SK-MEL-5 (cell line): Measurements from ENCODE around the gene CAPRIN2. TPM values are rescaled to one million over a fixed set of nuclear protein-coding genes. Genes with fewer than 3 reads are reported as not detected.

ENCODE experiments used
- DNase-seq: peaks from one replicate; pipeline ENCODE4 v3.0.0-alpha.2; 2016; ENCODE audit warnings: low read depth, low spot score
- in situ Hi-C: cut with HindIII; loops from 2 replicates; pipeline ENCODE4 v1.10.0; 2016; ENCODE audit warnings: low sequenced_read_pairs, high pct_unique_total_duplicates, low pct_unique_long_range_greater_than_20kb
- total RNA-seq: library from RNA; depleted of rRNA; stranded (reverse); fragments of >200 nt; shearing (Covaris generic); gene quantifications from 2 replicates; pipeline ENCODE4 v1.2.3, GENCODE V29; 2014

Gene CAPRIN2
- total RNA-seq, 1 experiment from 2014 or later: 22.2 TPM

DNA sequence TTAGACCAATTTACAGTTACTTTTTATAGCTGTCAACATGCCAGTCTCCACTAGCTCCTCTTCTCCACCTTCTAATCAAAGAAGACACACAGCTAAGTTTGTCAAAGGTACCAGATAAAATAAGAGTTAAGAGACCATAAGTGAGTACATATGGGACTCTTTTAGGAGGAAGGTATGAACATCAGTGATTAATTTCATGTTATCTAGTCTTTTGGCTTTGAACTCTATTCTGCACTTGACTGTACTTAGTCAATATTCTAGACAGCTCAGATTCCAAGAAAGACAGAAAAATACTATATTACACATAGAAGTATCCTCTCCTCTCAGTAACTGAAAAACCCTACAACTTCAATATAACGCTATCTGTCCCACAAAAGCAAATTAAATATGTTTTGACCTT lies 28.1 kb downstream of the CAPRIN2 start:
- in situ Hi-C loops: no loop called here

DNA sequence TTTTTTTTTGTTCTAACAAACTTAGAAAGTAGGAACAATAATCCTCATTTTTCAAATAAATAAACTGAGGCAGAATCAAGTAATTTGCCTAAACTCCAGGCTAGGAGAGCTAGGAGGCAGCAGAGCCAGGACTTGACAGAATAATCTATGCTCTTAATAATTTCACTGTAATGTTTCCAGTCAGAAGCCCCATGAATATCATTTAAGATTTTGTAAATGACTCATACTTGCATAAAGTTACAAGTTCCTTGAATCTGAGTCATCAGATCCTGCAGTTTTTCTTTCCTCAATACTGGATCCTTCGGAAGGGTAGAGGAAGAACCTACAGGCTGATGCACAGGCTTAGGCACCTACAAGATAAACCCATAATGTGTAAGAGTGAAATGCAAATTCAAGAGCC lies 29.0 kb downstream of the CAPRIN2 start:
- in situ Hi-C loops: no loop called here
- DNase-seq: no peak

More for the DNA sequence above, 28.1 kb downstream of the CAPRIN2 start:
- no peak for DNase-seq

DNA sequence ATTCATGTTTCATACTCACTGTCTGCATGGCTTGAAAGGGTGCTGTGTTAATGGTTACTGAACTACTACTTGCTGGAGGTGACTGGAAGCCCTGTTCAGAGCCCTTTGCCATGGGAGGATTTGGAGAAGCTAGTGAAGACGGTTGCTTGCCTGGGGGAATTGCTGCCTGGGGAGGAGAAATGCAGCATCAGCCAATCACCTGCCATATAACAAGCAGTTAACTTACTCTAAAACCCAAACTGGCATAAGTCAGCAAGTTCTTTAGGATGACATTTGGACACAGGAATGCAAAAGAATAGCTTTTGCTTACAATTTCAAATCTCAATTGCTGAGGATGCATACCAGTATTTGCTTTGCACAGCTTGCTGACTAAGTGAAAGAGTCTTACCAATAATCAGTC lies 35.7 kb downstream of the CAPRIN2 start:
- in situ Hi-C loops: no loop called here
- no peak for DNase-seq

DNA sequence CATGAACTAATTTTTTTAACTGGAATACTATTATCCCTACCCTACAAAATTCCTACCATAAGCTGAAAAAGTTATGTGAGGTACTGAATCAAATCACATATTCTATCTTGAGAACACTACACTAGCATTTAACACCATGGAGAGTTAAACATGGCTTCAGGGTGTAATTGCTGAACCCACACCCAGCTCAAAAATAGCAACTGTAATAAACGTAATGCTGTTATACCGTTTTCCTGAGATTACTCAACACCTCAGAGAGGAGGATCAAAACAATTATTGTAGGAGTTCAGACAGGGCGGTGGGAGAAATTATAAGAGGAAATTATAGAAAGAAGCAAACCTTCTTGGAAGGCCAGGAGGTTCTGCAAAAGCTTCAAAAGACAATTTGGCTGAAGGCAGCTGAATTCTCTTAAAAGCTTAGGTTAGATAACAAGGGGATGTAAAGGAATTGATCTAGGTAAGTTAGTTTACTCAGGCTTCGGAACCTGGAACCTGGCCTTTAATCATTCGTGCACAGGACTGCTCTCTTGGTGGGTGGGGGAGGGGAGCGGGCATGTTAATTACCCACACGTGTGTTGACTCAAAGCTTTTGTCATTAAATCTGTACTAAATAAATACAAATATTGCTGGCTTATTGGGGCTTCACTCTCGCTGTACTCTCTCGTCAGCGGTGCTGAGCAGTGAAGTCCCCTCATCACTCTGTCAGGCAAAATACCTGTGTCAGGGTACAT lies 47.0 kb downstream of the CAPRIN2 start:
- DNase-seq: no peak
- in situ Hi-C loops: no loop called here

DNA sequence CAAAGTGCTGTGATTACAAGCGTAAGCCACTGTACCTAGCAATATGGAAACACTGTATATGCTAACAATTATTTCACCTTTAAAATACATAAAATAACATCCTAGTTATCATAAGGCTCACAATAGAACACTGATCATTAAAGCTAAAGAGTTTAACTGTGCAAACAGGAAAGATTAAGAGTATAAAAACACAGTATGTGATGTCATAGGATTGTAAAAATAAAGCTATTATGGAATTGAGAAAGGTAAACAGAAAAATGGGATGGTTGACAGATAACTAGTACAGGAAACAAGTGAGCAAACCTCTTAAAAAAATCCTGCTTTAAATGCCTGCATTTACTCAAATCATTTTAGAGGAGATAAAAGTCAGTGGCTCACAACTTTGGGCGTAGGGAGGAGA lies 48.3 kb downstream of the CAPRIN2 start:
- no peak for DNase-seq
- in situ Hi-C loops: no loop called here

DNA sequence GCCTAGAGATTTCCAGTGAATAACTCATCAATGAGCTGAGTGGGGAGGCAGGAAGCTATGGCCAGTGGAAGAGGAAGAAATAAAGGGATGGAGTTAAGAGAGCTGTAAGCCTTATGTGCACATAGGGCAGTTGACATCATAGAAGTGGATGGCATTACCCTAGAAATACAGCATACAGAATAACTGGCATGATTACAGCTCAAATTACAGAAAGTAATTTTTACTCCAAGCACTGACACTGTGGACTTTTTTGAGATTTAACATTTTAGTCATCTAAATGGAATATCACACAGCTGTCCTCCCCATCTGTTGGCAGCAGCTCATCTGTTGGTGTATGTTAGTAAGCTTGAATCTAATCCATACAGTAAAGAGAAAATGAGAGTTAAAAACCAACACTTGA lies 53.7 kb downstream of the CAPRIN2 start:
- in situ Hi-C loops: no loop called here
- no peak for DNase-seq

DNA sequence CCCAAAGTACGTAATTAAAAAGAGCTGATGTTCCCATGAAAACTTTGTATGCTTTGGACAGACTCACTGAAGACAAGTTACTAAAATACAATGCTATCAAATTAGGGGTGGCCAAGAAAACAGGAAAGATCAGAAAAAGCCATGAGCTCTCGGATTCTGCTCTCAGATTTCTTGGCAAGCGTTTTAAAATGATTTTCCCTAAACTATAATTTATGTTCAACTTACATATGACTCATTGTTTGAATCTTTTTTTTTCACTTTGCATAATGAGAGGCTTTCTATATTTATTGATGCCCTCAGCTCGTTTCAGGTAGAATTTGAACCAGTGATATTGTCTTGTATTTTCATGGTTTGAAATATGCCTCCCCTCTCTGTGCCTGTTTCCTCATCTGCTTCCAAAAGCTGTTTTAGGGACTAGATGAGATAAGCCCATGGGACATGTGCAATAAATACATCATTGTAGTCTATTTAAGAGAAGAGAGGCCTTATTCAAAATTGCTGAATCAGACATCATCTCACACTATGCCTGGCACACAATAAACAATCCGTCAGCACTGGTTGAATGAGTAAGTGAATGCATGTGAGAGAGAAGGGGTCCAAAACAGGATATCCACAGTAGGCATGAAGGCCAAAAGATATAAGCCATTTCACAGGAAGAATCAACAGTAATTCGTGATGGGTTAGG lies 54.4 kb downstream of the CAPRIN2 start:
- in situ Hi-C loops: no loop called here

DNA sequence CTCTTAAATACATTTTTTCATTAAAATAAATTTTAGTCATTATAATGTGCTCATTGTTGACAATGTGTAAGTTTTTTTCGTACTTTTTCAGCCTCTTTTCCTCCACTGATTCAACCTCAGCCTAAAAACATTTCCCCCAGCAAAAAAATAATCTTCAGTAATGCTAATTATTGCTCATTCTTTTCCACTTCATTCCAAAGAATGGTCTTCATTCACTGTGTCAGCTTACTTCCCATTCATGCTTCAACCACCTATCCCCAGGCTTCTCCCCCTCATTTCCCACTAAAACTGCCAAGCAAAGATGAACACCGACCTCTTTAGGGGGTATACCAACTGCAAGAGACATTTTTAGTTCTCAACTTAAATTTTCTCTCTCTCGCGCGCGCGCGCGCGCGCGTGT lies 56.4 kb downstream of the CAPRIN2 start:
- in situ Hi-C loops: no loop called here
- DNase-seq: no peak

More for the DNA sequence above, 54.4 kb downstream of the CAPRIN2 start:
- peak; percentile 99 for DNase-seq

DNA sequence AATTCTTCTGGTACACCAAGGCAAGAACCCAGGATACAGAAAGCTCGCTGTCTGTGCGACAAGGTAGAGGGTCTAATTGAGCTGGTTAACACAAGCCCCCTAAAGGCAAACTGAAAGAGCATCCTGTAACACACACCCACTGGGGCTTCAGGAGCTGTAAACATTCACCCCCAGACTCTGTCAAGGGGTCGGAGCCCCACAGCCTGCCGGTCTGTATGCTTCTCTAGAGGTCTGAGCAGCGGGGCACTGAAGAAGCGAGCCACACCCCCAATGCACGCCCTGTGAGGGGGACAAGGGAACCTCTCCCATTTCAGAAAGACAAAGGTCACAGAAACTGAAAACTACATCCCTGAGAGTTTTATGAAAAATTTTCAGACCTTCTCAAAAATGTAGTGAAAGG lies 57.8 kb downstream of the CAPRIN2 start:
- DNase-seq: no peak
- in situ Hi-C loops: no loop called here

DNA sequence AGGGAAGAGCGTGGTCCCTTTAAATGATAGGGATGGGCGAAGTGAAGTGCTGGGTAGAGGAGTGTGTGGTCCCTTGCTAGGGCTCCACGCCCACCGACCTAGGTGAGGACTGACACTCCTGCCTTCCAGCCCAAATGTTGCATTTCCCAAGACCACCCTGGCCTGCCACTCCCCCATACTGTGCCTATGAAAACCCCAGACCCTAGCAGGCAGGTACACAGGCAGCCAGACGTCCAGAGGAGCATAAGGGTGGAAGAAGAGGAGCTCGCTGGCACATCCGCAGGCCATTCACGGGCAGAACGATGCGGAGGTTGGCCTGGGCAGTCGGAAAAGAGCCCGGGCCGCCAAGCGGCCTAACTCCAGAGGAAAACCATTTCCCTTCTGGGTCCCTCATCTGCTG lies 58.3 kb downstream of the CAPRIN2 start:
- no peak for DNase-seq
- in situ Hi-C loops: no loop called here

DNA sequence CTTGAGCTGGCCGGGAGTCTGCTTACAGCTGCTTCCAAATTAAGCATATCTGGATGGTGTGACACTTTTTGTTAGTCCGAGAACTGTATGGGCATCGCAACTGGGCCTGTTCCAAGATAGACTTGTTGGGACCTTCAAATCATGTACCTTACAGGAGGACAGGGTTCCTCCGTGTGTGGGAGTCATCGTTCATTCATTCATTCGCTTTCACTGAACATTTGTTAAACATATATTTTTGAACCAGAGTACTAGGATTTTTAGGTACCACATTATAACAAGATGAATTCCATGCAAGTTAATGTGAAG lies 58.7 kb downstream of the CAPRIN2 start:
- no peak for DNase-seq

DNA sequence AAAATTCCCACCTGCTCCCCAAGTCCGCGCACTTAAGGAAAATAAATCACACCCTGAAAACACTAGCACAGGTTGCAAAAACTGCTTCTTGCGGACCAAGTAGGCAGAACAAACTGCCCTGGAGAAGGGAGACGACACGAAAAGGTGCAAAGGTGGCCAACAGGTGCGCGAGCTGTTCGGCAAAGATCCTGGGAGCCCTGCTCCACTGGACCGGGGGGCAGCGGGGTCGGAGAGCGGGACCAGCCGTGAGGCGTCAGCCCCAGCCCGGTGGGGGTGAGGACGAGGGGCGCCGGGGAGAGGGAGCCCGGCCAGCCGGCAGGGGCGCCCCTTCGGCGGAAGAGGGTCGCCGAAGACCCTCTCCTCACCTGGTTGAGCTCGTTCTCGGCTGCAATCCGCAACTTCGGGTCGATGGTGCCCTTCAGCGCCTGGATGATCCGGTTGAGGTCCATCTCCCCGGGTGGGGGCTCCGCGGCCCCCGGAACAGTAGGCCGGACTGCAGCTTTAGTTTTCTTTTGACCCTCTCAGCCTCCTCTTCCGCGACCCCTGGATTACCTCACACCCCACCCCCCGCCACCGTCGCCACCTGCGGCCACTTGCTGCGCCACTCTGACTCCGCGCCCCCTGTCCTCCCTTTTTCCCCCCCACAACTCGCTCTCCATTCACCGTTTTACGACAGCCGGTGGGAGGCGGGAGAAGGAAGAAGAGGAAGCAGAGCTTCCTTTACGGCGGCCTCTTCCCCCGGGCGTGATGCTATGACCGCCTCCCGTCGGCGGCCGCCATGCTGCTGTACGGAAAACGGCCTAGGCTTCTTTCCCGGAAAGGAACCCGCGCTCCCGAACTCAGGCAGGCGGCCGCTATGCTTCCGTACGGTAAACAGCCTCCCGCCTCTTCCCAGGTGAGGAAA lies 59.3 kb downstream of the CAPRIN2 start, which contains the start of gene IPO8:
IPO8 (minus strand) TSS at position 671 of the 904 bp plus-strand sequence; CDS start at position 449, 222 bp downstream.
- in situ Hi-C loops: no loop called here
- peak; percentile 95 for DNase-seq

More for the DNA sequence above, 58.7 kb downstream of the CAPRIN2 start:
- in situ Hi-C loops: no loop called here

DNA sequence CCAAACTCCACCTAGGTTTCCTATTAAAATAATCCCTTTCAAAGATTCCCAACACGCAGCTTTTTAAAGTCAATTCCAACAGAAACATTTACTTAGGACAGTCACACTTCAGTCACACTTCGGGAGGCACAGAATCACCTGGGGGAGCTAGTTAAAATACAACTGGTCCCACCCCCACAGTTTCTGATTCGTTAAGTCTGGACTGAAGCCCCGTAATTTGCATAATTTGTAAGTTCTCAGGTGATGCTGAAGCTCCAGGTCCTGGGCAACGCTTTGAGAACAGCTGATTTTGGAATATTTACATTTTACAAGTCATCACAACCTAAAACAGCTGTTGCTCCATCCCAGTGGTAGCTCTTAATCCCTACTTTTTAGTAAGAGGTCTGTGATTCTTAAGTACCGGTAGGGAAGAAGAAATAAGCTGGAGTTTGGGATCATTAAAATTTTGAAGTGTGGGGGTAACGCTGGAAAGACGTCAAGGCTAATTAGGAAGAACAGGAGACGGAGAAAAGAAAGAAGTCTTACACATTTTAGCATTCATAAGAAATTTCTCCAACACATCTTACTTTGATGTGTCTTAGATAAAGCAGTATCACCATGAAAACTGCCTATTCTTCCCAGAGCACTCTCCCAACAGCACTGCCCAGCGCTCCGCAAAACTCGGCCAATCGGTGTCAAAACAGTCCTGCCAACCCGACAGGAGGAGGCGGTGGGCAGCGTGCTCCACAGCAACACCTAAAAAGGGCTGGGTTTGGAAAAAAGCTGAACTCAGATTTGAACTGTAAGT lies 60.1 kb downstream of the CAPRIN2 start:
- DNase-seq: peak; percentile 48

DNA sequence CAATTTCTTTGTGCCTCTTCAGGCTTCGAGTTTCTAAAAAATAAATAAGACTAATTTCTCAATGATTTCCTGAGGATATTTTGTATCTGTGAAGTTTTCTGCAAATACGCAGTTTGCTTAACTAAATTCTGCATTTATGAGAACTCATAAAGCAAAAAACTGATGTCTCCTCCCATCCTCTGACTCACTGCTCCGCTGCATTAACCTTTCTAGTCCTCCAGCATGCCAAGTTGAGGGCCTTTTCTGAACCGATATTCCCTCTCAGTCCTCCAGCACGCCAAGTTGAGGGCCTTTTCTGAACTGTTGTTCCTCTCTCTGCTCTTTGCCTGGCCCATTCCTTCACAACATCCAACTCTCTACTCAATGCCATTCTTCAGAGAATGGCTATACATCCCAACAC lies 62.3 kb downstream of the CAPRIN2 start:
- no peak for DNase-seq
- in situ Hi-C loops: no loop called here

More for the DNA sequence above, 60.1 kb downstream of the CAPRIN2 start:
- in situ Hi-C loops: no loop called here

DNA sequence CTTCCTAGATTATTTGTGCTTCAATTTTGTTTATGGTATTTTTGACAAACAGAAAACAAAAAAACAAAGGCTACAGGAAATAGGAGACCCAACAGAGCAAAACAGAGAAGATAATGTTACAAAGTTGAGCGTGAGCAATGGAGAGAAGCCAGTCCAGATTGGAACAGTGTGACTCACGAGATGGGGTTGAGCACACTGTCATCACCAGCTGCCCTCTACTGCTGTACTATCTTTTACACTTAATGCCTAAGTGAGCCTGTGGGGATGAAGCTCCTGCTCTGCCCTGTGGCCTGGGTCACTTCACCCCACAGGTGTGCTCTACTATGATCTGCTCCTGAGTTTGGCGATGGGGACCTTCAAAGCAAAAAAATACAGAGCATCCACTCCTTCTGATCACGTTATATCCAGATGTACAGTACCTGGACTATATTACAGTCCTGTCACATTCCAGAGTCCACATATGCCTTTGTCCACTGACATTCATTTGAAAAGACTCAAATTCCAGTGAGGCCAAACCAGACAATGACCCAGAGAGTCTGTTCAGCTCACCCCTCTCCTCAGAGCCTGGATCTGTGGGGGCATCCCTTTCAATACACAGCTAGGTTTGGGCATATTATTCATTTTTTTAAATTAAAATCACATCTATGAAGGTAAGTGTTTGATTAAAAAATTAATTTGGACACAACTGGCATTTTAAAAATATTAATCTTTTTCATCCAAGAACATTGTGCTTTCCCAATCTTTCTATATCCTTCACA lies 63.5 kb downstream of the CAPRIN2 start:
- DNase-seq: no peak
- in situ Hi-C loops: no loop called here

DNA sequence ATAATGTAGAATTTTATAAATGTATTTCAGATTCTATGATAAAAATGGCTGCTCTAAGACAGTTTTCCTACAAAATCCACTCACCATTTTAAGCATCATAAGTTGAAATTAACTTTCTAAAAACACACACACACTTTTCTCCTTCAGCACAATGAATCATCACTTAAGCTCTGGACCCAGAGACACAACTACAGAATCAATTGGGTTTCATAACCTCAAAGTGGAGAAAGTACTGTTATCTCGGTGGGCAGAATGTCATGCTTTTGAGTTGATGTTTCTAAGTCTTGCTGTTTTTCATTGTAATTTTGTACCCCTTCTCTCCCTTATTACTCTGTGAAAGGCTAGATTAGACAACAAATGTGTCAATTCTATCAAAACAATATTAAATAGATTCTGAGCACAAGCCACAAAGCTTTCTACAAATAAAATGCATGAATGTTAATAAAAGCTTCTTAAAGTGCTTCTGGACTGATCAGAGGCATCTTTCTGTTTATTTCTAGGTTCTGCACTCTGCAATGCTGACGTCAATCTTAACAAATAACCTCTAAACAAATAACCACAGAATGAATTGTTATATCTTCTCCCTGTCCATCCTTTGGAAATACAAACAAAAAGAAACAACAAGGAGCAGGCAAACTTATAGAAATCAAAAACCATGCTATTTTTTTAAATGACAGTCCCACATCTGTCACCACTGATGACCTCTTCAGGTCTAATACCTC lies 67.3 kb downstream of the CAPRIN2 start:
- DNase-seq: no peak
- in situ Hi-C loops: no loop called here
